ENCODE measurements around the gene FBLN1. TPM values are rescaled to one million over a fixed set of nuclear protein-coding genes. Genes with fewer than 3 reads are reported as not detected.

FBLN1 gene
- total and polyA plus RNA-seq, 9 of the 15 experiments (the other 6 are each of a cell fraction or from before 2014, with no cell fraction given): 0.66 TPM; not detected in 8

- no peaks in the 10 kb centered on the region; a peak in 1 of 5 replicates for H3K4me1 ChIP-seq (replicated peaks in 1 of 2; ENCODE audit: control insufficient read depth in 2 of 2, insufficient read depth in 2 of 2, low read length in 2 of 2)
- ChIA-PET CTCF (ENCODE audit: low intra/inter-chr PET ratio) (interaction anchor here (0.7 kb wide), 1 partner anchor 276 kb away, joined by 3 read pairs; no protein-coding TSS in a partner anchor), POLR2A (no interaction called here)
- ATAC-seq: no peak
- no peak overlapping the region for H3K9ac ChIP-seq (ENCODE audit: insufficient read depth in 1 of 2, low read depth in 2 of 2, low read length in 2 of 2)
- no peak overlapping the region for H2AFZ ChIP-seq (ENCODE audit: low read depth, low read length)
- 0 out of 2 replicates have a peak, but pooled peaks cover 3% of the 10 kb centered on the region for H4K20me1 ChIP-seq (replicated peaks; ENCODE audit: control insufficient read depth, insufficient read depth, low read length)
- intact Hi-C loops (cut with micrococcal nuclease): no loop called here
- no peaks in the 10 kb centered on the region for H3K36me3 ChIP-seq (ENCODE audit: control insufficient read depth, insufficient read depth, low read length)
- peaks cover 4 to 52% of the 10 kb centered on the region in 2 experiments; a peak in 4 of 5 replicates for H3K27me3 ChIP-seq (ENCODE audit: control insufficient read depth in 2 of 2, insufficient read depth in 2 of 2, low read length in 2 of 2)
- 2% methylated on average over 7 of the region's 17 CpGs for WGBS (ENCODE audit: insufficient coverage, low coverage, missing lambda C conversion rate)
- no peak for FAIRE-seq
- no TSS peak for BruUV-seq (replicated peaks)
- DNase-seq (ENCODE audit: extremely low read depth in 1 of 4, low spot score in 3 of 4): no peak
- H3K4me2 ChIP-seq (ENCODE audit: insufficient read depth, low read length): no peak overlapping the region
- no peaks in the 10 kb centered on the region for H3K9me1 ChIP-seq (ENCODE audit: control insufficient read depth, insufficient read depth, low read length)
- in situ Hi-C loops (cut with MboI): no loop called here
- H3K9me3 ChIP-seq (replicated peaks; ENCODE audit: control insufficient read depth, insufficient read depth, low read depth, low read length): no peaks in the 10 kb centered on the region
- no peak overlapping the region for H3K27ac ChIP-seq (ENCODE audit: extremely low read depth, low read depth, low read length)
- H3K79me2 ChIP-seq (ENCODE audit: control insufficient read depth, insufficient read depth, low read length): no peaks in the 10 kb centered on the region
- no peak overlapping the region for H3K4me3 ChIP-seq
- TF ChIP-seq KDM4B (IDR thresholded peaks at IDR 0.05; ENCODE audit: borderline replicate concordance in 2 of 2, low read depth in 1 of 2) (no peak), SAFB2 (IDR thresholded peaks at IDR 0.05; ENCODE audit: borderline replicate concordance, low read depth, low read length, severe bottlenecking) (no peak), CHD7 (IDR thresholded peaks at IDR 0.05; ENCODE audit: low read depth, low read length) (no peak), TFE3 (CRISPR knock-in tag; IDR thresholded peaks at IDR 0.05) (no peak)
Observed at GRCh38 chr22:45587638-45588505, 85.2 kb downstream of the FBLN1 start.

All from K562 (cell line).